Transverse colon (tissue), 3 donors: ENCODE results near the gene MCM3AP.

ENCODE experiments used
- POLR2A ChIP-seq: fragments of 450-650 bp; IDR thresholded peaks from one replicate; pipeline ENCODE4 v1.6.1; 2016; ENCODE audit warnings: antibody characterized with exemption, mild to moderate bottlenecking, moderate library complexity
- POLR2AphosphoS5 ChIP-seq, 3 donors: sonication (generic); formaldehyde crosslinking; IDR thresholded peaks; one replicate each; pipeline ENCODE4 v1.6.1; 2016; ENCODE audit warnings: antibody characterized with exemption in 3 of 3

GRCh38 chr21:46210378-46211136 is 74.9 kb downstream of the MCM3AP start:
- TF ChIP-seq POLR2AphosphoS5 (IDR thresholded peaks at IDR 0.05) (no peak), POLR2A (no peak)
